Fibroblast of lung (primary cell): ENCODE data around the gene TMEM30B. TPM values are rescaled to one million over a fixed set of nuclear protein-coding genes. Genes with fewer than 3 reads are reported as not detected.

Experiments
- DNase-seq, 2 donors: peaks; one replicate each; pipeline versions ENCODE4 v3.0.0 to v3.0.0-alpha.2; 2010; ENCODE audit warnings: low read depth in 2 of 2
- H2AFZ ChIP-seq: 2 replicates; pipeline ENCODE4 v1.5.1; 2012; ENCODE audit warnings: low read length, control low read depth, inconsistent platforms
- H3K27ac ChIP-seq: 2 replicates; pipeline ENCODE4 v1.5.1; 2011; ENCODE audit warnings: low read length, control low read depth; ENCODE audit not compliant: insufficient read depth
- H3K27me3 ChIP-seq: 2 replicates; pipeline ENCODE4 v1.5.1; 2011; ENCODE audit warnings: mild to moderate bottlenecking, low read length; ENCODE audit not compliant: control insufficient read depth, insufficient read depth
- H3K36me3 ChIP-seq: 2 replicates; pipeline ENCODE4 v1.5.1; 2011; ENCODE audit warnings: low read length; ENCODE audit not compliant: control insufficient read depth, insufficient read depth
- H3K4me1 ChIP-seq: 2 replicates; pipeline ENCODE4 v1.5.1; 2011; ENCODE audit warnings: low read length; ENCODE audit not compliant: control insufficient read depth, insufficient read depth; ENCODE audit errors: extremely low read depth
- H3K4me2 ChIP-seq: 2 replicates; pipeline ENCODE4 v1.5.1; 2011; ENCODE audit warnings: low read length, control low read depth; ENCODE audit not compliant: insufficient read depth; ENCODE audit errors: extremely low read depth
- H3K4me3 ChIP-seq, 4 experiments: fragments of 200-600 bp in 1 of 4; sonication (generic) in 1 of 4; replicated peaks in 1 of 4; 2 replicates each; pipeline ENCODE4 v1.5.1; 2011 to 2016; ENCODE audit warnings: low read length in 4 of 4, low read depth in 3 of 4, mild to moderate bottlenecking in 3 of 4, control low read depth in 2 of 4, inconsistent platforms in 1 of 4, mixed read lengths in 1 of 4; ENCODE audit not compliant: insufficient read depth in 1 of 4; ENCODE audit errors: control extremely low read depth in 1 of 4
- H3K79me2 ChIP-seq: 2 replicates; pipeline ENCODE4 v1.5.1; 2012; ENCODE audit warnings: mild to moderate bottlenecking, low read length, inconsistent platforms; ENCODE audit not compliant: control insufficient read depth, insufficient read depth
- H3K9ac ChIP-seq: 2 replicates; pipeline ENCODE4 v1.5.1; 2011; ENCODE audit warnings: mild to moderate bottlenecking, low read length, control low read depth; ENCODE audit not compliant: insufficient read depth
- H3K9me3 ChIP-seq: 2 replicates; pipeline ENCODE4 v1.5.1; 2012; ENCODE audit warnings: low read depth, low read length; ENCODE audit not compliant: control insufficient read depth, insufficient read depth
- H4K20me1 ChIP-seq: 2 replicates; pipeline ENCODE4 v1.5.1; 2011; ENCODE audit warnings: low read length; ENCODE audit not compliant: control insufficient read depth, insufficient read depth; ENCODE audit errors: extremely low read depth
- CTCF ChIP-seq, 2 donors: IDR thresholded peaks in 1 of 2; conservative IDR thresholded peaks in 1 of 2; 1 replicate in 1 of 2; 2 replicates in 1 of 2; pipeline ENCODE4 v1.5.1; 2011 to 2012; ENCODE audit warnings: low read length in 2 of 2, control low read depth in 1 of 2, inconsistent platforms in 1 of 2, low read depth in 1 of 2, mild to moderate bottlenecking in 1 of 2
- EZH2 ChIP-seq: IDR thresholded peaks from 2 replicates; pipeline ENCODE4 v1.5.1; 2012; ENCODE audit warnings: low read length, control low read depth, mild to moderate bottlenecking; ENCODE audit errors: missing control alignments
- polyA plus RNA-seq, 2 donors: library from polyadenylated mRNA; depleted of rRNA in 1 of 2; stranded (reverse) in 1 of 2; unstranded in 1 of 2; fragments of >200 nt; gene quantifications; 2 replicates each; pipeline ENCODE4 v1.2.1, GENCODE V29; 2011 to 2012; ENCODE audit warnings: missing spikeins in 1 of 2
- total RNA-seq: library from RNA; depleted of rRNA; stranded (reverse); fragments of >200 nt; gene quantifications from 2 replicates; pipeline ENCODE4 v1.2.1, GENCODE V29; 2014

The TMEM30B gene
- total and polyA plus RNA-seq, 2 donors (not counting 1 experiment from before 2014, with no cell fraction given), result 0.22 to 0.83 TPM

- Histone ChIP-seq H3K4me2 (no peak overlapping the region), H3K36me3 (no peaks in the 10 kb centered on the region), H3K79me2 (no peaks in the 10 kb centered on the region), H3K27ac (no peak overlapping the region), H3K4me1 (no peaks in the 10 kb centered on the region), H3K9ac (no peak overlapping the region), H3K4me3 (no peak overlapping the region), H4K20me1 (no peaks in the 10 kb centered on the region), H2AFZ (no peak overlapping the region), H3K9me3 (no peaks in the 10 kb centered on the region), H3K27me3 (no peaks in the 10 kb centered on the region)
- DNase-seq, result no peak
- no peak for TF ChIP-seq EZH2
- no peak for TF ChIP-seq CTCF (conservative IDR thresholded peaks at IDR 0.05 in 1 of 2, IDR thresholded peaks at IDR 0.05 in 1 of 2; ENCODE audit: low read depth in 1 of 2, low read length in 2 of 2)
Measured at GRCh38 chr14:61231810-61232209, 49.3 kb downstream of the TMEM30B start.

DNA sequence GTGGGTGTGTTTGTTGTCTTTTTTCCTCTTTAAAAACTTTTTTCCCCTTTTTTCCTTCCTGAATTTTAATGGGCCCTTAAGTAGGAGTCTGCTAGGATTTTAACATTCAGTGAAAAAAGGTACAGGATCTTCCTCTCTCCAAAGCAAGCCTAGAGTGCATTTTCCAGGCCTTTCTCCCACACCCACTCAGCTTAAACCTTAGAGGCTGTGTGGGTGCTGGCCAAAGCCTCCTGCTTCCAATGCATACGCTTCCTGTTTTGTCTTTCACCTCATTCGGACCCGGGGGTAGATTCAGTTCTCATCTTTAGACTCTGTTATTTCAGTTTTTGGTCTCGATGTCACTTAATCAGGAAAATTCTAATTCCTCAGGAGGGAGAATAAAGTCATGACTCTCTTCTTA is 51.2 kb downstream of the TMEM30B start:
- H3K27me3 ChIP-seq, result no peaks in the 10 kb centered on the region
- H3K4me1 ChIP-seq, result no peaks in the 10 kb centered on the region
- no peaks in the 10 kb centered on the region for H3K79me2 ChIP-seq
- no peak overlapping the region for H3K4me2 ChIP-seq
- peak overlapping the region; percentile 6 for H2AFZ ChIP-seq
- H3K27ac ChIP-seq, result no peak overlapping the region
- no peak for TF ChIP-seq EZH2
- TF ChIP-seq CTCF (conservative IDR thresholded peaks at IDR 0.05 in 1 of 2, IDR thresholded peaks at IDR 0.05 in 1 of 2; ENCODE audit: low read depth in 1 of 2, low read length in 2 of 2), result no peak
- no peak overlapping the region for H3K4me3 ChIP-seq
- no peaks in the 10 kb centered on the region for H4K20me1 ChIP-seq
- DNase-seq, result no peak
- no peaks in the 10 kb centered on the region for H3K9me3 ChIP-seq
- no peaks in the 10 kb centered on the region for H3K36me3 ChIP-seq
- H3K9ac ChIP-seq, result no peak overlapping the region

DNA sequence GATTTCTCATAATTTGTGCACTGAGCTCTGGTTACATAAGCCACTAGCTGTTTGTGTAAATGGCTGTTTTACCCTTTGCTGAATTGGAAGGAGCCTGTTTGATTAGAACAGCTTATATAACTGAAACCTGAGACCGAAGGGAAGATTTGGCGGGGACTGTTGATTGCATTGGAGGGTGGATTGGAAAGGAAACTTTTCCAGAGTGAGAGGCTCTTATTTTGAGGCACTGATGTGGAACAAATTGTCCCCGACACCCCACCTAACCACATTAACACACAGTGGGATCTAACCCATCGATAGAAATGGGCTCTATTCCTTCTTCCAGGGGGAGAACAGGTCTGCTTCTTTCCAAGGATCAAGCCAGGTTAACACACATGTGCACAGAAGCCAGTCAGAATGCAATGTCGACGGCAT is 51.7 kb downstream of the TMEM30B start:
- Histone ChIP-seq H3K9me3 (no peaks in the 10 kb centered on the region), H3K4me2 (no peak overlapping the region), H4K20me1 (no peaks in the 10 kb centered on the region), H3K36me3 (no peaks in the 10 kb centered on the region), H3K27me3 (no peaks in the 10 kb centered on the region), H3K79me2 (no peaks in the 10 kb centered on the region), H3K4me1 (no peaks in the 10 kb centered on the region), H2AFZ (no peak overlapping the region), H3K27ac (no peak overlapping the region), H3K9ac (no peak overlapping the region), H3K4me3 (no peak overlapping the region)
- peak in 1 of 2 donors; percentile 32 for DNase-seq
- no peak for TF ChIP-seq CTCF (conservative IDR thresholded peaks at IDR 0.05 in 1 of 2, IDR thresholded peaks at IDR 0.05 in 1 of 2; ENCODE audit: low read depth in 1 of 2, low read length in 2 of 2)
- no peak for TF ChIP-seq EZH2
